PC-3 (cell line): ENCODE data around the gene CCDC74B. TPM values are rescaled to one million over a fixed set of nuclear protein-coding genes. Genes with fewer than 3 reads are reported as not detected.
"Not testable (repeated sequence)": the region's sequence is repeated elsewhere in the genome, so short reads cannot be mapped to it uniquely, and the experiment has no call there.

Experiments
- ATAC-seq: fragments of 200-7000 bp; cut with Tn5 transposase; 2 replicates; pipeline ENCODE4 v1.9.1; 2020; ENCODE audit warnings: mild to moderate bottlenecking, moderate library complexity
- BruUV-seq: library from RNA; stranded (reverse); fragments of 400-500 nt; replicated peaks from 2 replicates; lab custom pipeline; 2021; lab: Mats Ljungman, UMichigan
- CTCF ChIA-PET: fragments of 300-600 bp; sonication (Branson Sonifier 250); formaldehyde crosslinking; loops from one replicate; lab custom pipeline; 2022; ENCODE audit warnings: antibody characterized with exemption; lab: Charles Lee
- POLR2A ChIA-PET: fragments of 300-600 bp; sonication (Branson Sonifier 250); formaldehyde crosslinking; loops from one replicate; lab custom pipeline; 2022; ENCODE audit warnings: antibody characterized with exemption; ENCODE audit not compliant: unreplicated experiment; lab: Charles Lee
- DNase-seq: peaks from one replicate; pipeline ENCODE4 v3.0.0-alpha.2; 2015
- H2AFZ ChIP-seq: fragments of 300-600 bp; sonication (generic); 2 replicates; pipeline ENCODE4 v1.6.0; 2016; ENCODE audit warnings: antibody characterized with exemption, low read length
- H3F3A ChIP-seq: fragments of 300-600 bp; sonication (generic); one replicate; pipeline ENCODE4 v1.6.0; 2017; ENCODE audit warnings: antibody characterized with exemption, low read length, control low read depth, mild to moderate bottlenecking; ENCODE audit not compliant: unreplicated experiment
- H3K27ac ChIP-seq: fragments of 300-600 bp; sonication (generic); 2 replicates; pipeline ENCODE4 v1.5.1; 2016; ENCODE audit warnings: mild to moderate bottlenecking, low read length
- H3K27me3 ChIP-seq: fragments of 300-600 bp; sonication (generic); 2 replicates; pipeline ENCODE4 v1.6.1; 2016; ENCODE audit warnings: low read length, mixed read lengths
- H3K36me3 ChIP-seq: fragments of 300-600 bp; sonication (generic); 2 replicates; pipeline ENCODE4 v1.6.1; 2016; ENCODE audit warnings: low read depth, mixed run types, low read length, mixed read lengths
- H3K4me1 ChIP-seq: fragments of 300-600 bp; sonication (generic); 2 replicates; pipeline ENCODE4 v1.5.1; 2016; ENCODE audit warnings: low read length; ENCODE audit not compliant: insufficient read depth
- H3K4me2 ChIP-seq: fragments of 300-600 bp; sonication (generic); 2 replicates; pipeline ENCODE4 v1.6.0; 2016; ENCODE audit warnings: low read length
- H3K4me3 ChIP-seq: fragments of 300-600 bp; sonication (generic); 2 replicates; pipeline ENCODE4 v1.5.1; 2016; ENCODE audit warnings: mild to moderate bottlenecking, low read length, mixed read lengths
- H3K79me2 ChIP-seq: fragments of 300-600 bp; sonication (generic); 2 replicates; pipeline ENCODE4 v1.6.1; 2017; ENCODE audit warnings: low read length, mixed read lengths
- H3K9ac ChIP-seq: fragments of 300-600 bp; sonication (generic); 2 replicates; pipeline ENCODE4 v1.6.0; 2016; ENCODE audit warnings: mild to moderate bottlenecking, low read length
- H3K9me2 ChIP-seq: fragments of 300-600 bp; sonication (generic); replicated peaks from 2 replicates; pipeline ENCODE4 v1.6.1; 2016; ENCODE audit warnings: mixed run types, low read length, mixed read lengths
- H3K9me3 ChIP-seq: fragments of 300-600 bp; sonication (generic); 2 replicates; pipeline ENCODE4 v1.6.1; 2016; ENCODE audit warnings: low read length, mixed read lengths
- H4K20me1 ChIP-seq: fragments of 300-600 bp; sonication (generic); 2 replicates; pipeline ENCODE4 v1.6.1; 2016; ENCODE audit warnings: low read length, mixed read lengths
- CTCF ChIP-seq: fragments of 300-600 bp; sonication (generic); conservative IDR thresholded peaks from 2 replicates; pipeline ENCODE4 v1.5.1; 2017; ENCODE audit warnings: antibody characterized with exemption, low read depth, mild to moderate bottlenecking, low read length
- EZH2 ChIP-seq: fragments of 300-600 bp; sonication (generic); IDR thresholded peaks from one replicate; pipeline ENCODE4 v1.6.1; 2017; ENCODE audit warnings: antibody characterized with exemption, mild to moderate bottlenecking, low read length; ENCODE audit not compliant: unreplicated experiment
- EZH2phosphoT487 ChIP-seq: fragments of 300-600 bp; sonication (generic); IDR thresholded peaks from 2 replicates; pipeline ENCODE4 v1.6.1; 2018; ENCODE audit warnings: mild to moderate bottlenecking, antibody characterized with exemption, low read length, borderline replicate concordance
- intact Hi-C: fragments of 100-400 bp; cut with micrococcal nuclease; formaldehyde crosslinking; loops from 2 replicates; pipeline ENCODE4 v1.9.0; 2023
- total RNA-seq: library from RNA; depleted of rRNA; stranded (reverse); fragments of >200 nt; gene quantifications from 2 replicates; pipeline ENCODE4 v1.2.3, GENCODE V29; 2014

CCDC74B gene
- total RNA-seq, 1 experiment from 2014 or later, result 8.6 TPM

- Histone ChIP-seq H3K4me3 (no peak overlapping the region), H2AFZ (no peak overlapping the region), H3K9me2 (no peaks in the 10 kb centered on the region), H3F3A (no peaks in the 10 kb centered on the region), H3K36me3 (peaks cover 11% of the 10 kb centered on the region), H3K27ac (no peak overlapping the region), H3K27me3 (no peaks in the 10 kb centered on the region), H4K20me1 (no peaks in the 10 kb centered on the region), H3K4me2 (no peak overlapping the region), H3K9ac (no peak overlapping the region), H3K4me1 (no peaks in the 10 kb centered on the region), H3K79me2 (no peaks in the 10 kb centered on the region), H3K9me3 (no peaks in the 10 kb centered on the region)
- BruUV-seq, result no TSS peak
- CTCF ChIA-PET, result no interaction called here
- intact Hi-C loops, result no loop called here
- DNase-seq (no peak), ATAC-seq (no peak)
- TF ChIP-seq EZH2, result no peak
- POLR2A ChIA-PET, result no interaction called here
Measured at GRCh38 chr2:130162968-130163367, 18.1 kb upstream of the CCDC74B start.

DNA sequence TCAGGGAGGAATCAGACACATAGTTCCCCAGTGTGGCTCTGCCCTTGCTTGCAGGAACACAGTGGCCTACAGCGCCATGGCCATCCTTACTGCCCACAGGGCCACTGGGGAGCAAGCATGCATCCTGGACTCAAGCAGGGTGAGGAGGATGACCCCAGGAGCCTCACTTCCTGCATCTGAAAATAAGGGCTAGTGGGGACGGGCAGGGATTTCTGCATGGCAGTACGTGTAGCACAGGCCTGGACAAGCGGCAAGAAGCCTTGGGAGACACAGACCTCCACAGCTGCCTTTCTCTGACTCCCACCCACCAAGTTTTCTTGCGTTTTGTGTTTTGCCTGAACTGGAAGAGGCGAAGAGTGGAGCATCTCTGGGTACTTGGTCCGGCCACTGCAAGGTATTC is 17.6 kb upstream of the CCDC74B start:
- H3K9me2 ChIP-seq, ATAC-seq: not testable (repeated sequence)

GRCh38 chr2:130160838-130161705 is 16.2 kb upstream of the CCDC74B start:
- H4K20me1 ChIP-seq, H3K27me3 ChIP-seq, H3K9me3 ChIP-seq, DNase-seq, H3K4me3 ChIP-seq, POLR2A ChIA-PET, H3K9ac ChIP-seq, H3K4me1 ChIP-seq, CTCF ChIA-PET, BruUV-seq, H2AFZ ChIP-seq, H3F3A ChIP-seq, H3K27ac ChIP-seq, ATAC-seq, intact Hi-C loops, H3K4me2 ChIP-seq, H3K9me2 ChIP-seq, H3K79me2 ChIP-seq, H3K36me3 ChIP-seq: not testable (repeated sequence)

More for the DNA sequence above, 17.6 kb upstream of the CCDC74B start:
- H3K4me3 ChIP-seq, H3K9me3 ChIP-seq, H3K36me3 ChIP-seq, POLR2A ChIA-PET, H3K27me3 ChIP-seq, DNase-seq, BruUV-seq, H4K20me1 ChIP-seq, H3F3A ChIP-seq, H3K4me1 ChIP-seq, CTCF ChIA-PET, intact Hi-C loops, H2AFZ ChIP-seq, H3K27ac ChIP-seq, H3K4me2 ChIP-seq, H3K79me2 ChIP-seq, H3K9ac ChIP-seq: not testable (repeated sequence)

DNA sequence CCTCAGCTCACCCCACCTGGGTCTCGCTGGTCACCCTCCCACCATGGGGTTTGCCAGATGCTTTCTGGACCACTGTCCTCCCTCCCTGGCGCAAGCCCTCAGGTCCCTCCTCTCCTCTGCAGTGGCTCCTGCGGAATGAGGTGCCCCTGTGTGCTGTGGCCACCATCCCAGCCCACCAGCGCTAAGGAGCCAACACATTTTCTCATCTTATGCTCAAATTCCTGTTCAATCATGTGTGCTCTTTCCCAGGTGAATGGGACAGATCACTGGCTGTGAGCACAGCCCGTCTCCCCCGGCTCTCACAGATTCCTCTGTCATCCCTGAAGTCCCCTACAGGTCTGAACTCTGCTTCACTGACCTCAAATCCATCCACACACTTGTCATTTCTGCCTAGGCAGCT is 15.2 kb upstream of the CCDC74B start:
- BruUV-seq, result no TSS peak
- DNase-seq, result no peak
- POLR2A ChIA-PET, result no interaction called here

GRCh38 chr2:130159376-130159775 is 14.5 kb upstream of the CCDC74B start:
- H3F3A ChIP-seq, H3K27me3 ChIP-seq, H3K79me2 ChIP-seq, H3K36me3 ChIP-seq, DNase-seq, H2AFZ ChIP-seq, H3K27ac ChIP-seq, H3K9me2 ChIP-seq, H3K9me3 ChIP-seq, H3K4me2 ChIP-seq, H3K9ac ChIP-seq, H3K4me3 ChIP-seq, H4K20me1 ChIP-seq, ATAC-seq, BruUV-seq, POLR2A ChIA-PET, intact Hi-C loops, CTCF ChIA-PET, H3K4me1 ChIP-seq: not testable (repeated sequence)

More for the DNA sequence above, 15.2 kb upstream of the CCDC74B start:
- Histone ChIP-seq H3K4me2 (no peak overlapping the region), H3K36me3 (peaks cover under 1% of the 10 kb centered on the region; the same call in 1 of the 2 replicates), H3K4me3 (no peak overlapping the region), H4K20me1 (no peaks in the 10 kb centered on the region), H3K4me1 (no peaks in the 10 kb centered on the region), H3K27ac (no peak overlapping the region), H2AFZ (no peak overlapping the region), H3F3A (no peaks in the 10 kb centered on the region), H3K9me3 (no peaks in the 10 kb centered on the region), H3K9me2 (no peaks in the 10 kb centered on the region), H3K27me3 (no peaks in the 10 kb centered on the region), H3K9ac (no peak overlapping the region), H3K79me2 (no peaks in the 10 kb centered on the region)
- no peak for ATAC-seq
- CTCF ChIA-PET, result no interaction called here
- intact Hi-C loops, result no loop called here
- TF ChIP-seq EZH2 (no peak), EZH2phosphoT487 (no peak), CTCF (no peak)
